ENCODE results near the gene ADAT3. TPM values are rescaled to one million over a fixed set of nuclear protein-coding genes. Genes with fewer than 3 reads are reported as not detected.
"Not testable (repeated sequence)": the region's sequence is repeated elsewhere in the genome, so short reads cannot be mapped to it uniquely, and the experiment has no call there.

ADAT3 gene
- total and polyA plus RNA-seq, 4 donors = 1.3 to 3.3 (median 2.1) TPM

- no peaks in the 10 kb centered on the region for H3K9me3 ChIP-seq (ENCODE audit: control insufficient read depth in 4 of 4, low read length in 3 of 4)
- peak overlapping the region; percentile 48 to 89 for H3K9ac ChIP-seq (ENCODE audit: low read depth in 1 of 2, low read length in 2 of 2)
- H3K4me3 ChIP-seq (ENCODE audit: low read depth in 1 of 3, low read length in 3 of 3) = peak overlapping the region; percentile 71 to 98 (median 83)
- WGBS = 4% methylated on average over 11 of the region's 11 CpGs
- peak overlapping the region; percentile 6 to 74 for H3K27ac ChIP-seq (ENCODE audit: low read depth in 1 of 2, low read length in 2 of 2)
- DNase-seq (ENCODE audit: low spot score) = no peak
- TF ChIP-seq JUND (IDR thresholded peaks at IDR 0.05) (no peak), FOXA2 (IDR thresholded peaks at IDR 0.05) (no peak), YY1 (IDR thresholded peaks at IDR 0.05) (no peak), RXRA (IDR thresholded peaks at IDR 0.05) (no peak), ZBTB33 (IDR thresholded peaks at IDR 0.05) (no peak), HNF4G (IDR thresholded peaks at IDR 0.05) (no peak), SP1 (IDR thresholded peaks at IDR 0.05) (no peak)
- H3K27me3 ChIP-seq (ENCODE audit: control insufficient read depth in 4 of 4, insufficient read depth in 4 of 4, low read length in 3 of 4) = no peaks in the 10 kb centered on the region
- peaks cover 1 to 34% (median 24%) of the 10 kb centered on the region in 4 donors for H3K4me1 ChIP-seq (ENCODE audit: control insufficient read depth in 4 of 4, insufficient read depth in 4 of 4, low read length in 3 of 4)
- peaks cover 0 to 4% (median 2%) of the 10 kb centered on the region in 4 donors for H3K36me3 ChIP-seq (ENCODE audit: control insufficient read depth in 4 of 4, insufficient read depth in 3 of 4, low read depth in 1 of 4, low read length in 3 of 4)
Measured at GRCh38 chr19:1884291-1884718, 20.9 kb upstream of the ADAT3 start.

GRCh38 chr19:1884719-1885334 is 20.4 kb upstream of the ADAT3 start:
- Histone ChIP-seq H3K9ac (ENCODE audit: low read depth in 1 of 2, low read length in 2 of 2) (peak overlapping the region; percentile 48 to 89), H3K4me1 (ENCODE audit: control insufficient read depth in 4 of 4, insufficient read depth in 4 of 4, low read length in 3 of 4) (peaks cover 1 to 34% (median 24%) of the 10 kb centered on the region in 4 donors), H3K4me3 (ENCODE audit: low read depth in 1 of 3, low read length in 3 of 3) (peak overlapping the region; percentile 71 to 98 (median 83)), H3K9me3 (ENCODE audit: control insufficient read depth in 4 of 4, low read length in 3 of 4) (no peaks in the 10 kb centered on the region), H3K36me3 (ENCODE audit: control insufficient read depth in 4 of 4, insufficient read depth in 3 of 4, low read depth in 1 of 4, low read length in 3 of 4) (peaks cover 0 to 4% (median 2%) of the 10 kb centered on the region in 4 donors), H3K27me3 (ENCODE audit: control insufficient read depth in 4 of 4, insufficient read depth in 4 of 4, low read length in 3 of 4) (no peaks in the 10 kb centered on the region), H3K27ac (ENCODE audit: low read depth in 1 of 2, low read length in 2 of 2) (peak overlapping the region; percentile 6 to 74)
- under 1% methylated on average over 56 of the region's 56 CpGs for WGBS
- TF ChIP-seq YY1 (IDR thresholded peaks at IDR 0.05) (peak; percentile 34), NR2F2 (IDR thresholded peaks at IDR 0.05) (no peak), FOXA1 (IDR thresholded peaks at IDR 0.05) (no peak)
- no peak for DNase-seq (ENCODE audit: low spot score)

GRCh38 chr19:1885398-1886119 is 19.6 kb upstream of the ADAT3 start, which contains the start of gene ABHD17A:
Gene ABHD17A (minus strand): TSS chr19:1885496. CDS start chr19:1881566, 3,930 bp downstream.
- TF ChIP-seq REST (IDR thresholded peaks at IDR 0.05) (peak; percentile 17), GABPA (IDR thresholded peaks at IDR 0.05 in 1 of 2, conservative IDR thresholded peaks at IDR 0.05 in 1 of 2) (peak; percentile 83 to 93), SP1 (IDR thresholded peaks at IDR 0.05) (peak; percentile 53)
- H3K27ac ChIP-seq (ENCODE audit: low read depth in 1 of 2, low read length in 2 of 2) = peak within 1 kb of the TSS; percentile 6 to 74

GRCh38 chr19:1886360-1886759 is 18.8 kb upstream of the ADAT3 start:
- peaks cover 1 to 28% (median 23%) of the 10 kb centered on the region in 4 donors for H3K4me1 ChIP-seq (ENCODE audit: control insufficient read depth in 4 of 4, insufficient read depth in 4 of 4, low read length in 3 of 4)
- H3K27me3 ChIP-seq (ENCODE audit: control insufficient read depth in 4 of 4, insufficient read depth in 4 of 4, low read length in 3 of 4); H3K9me3 ChIP-seq (ENCODE audit: control insufficient read depth in 4 of 4, low read length in 3 of 4); DNase-seq (ENCODE audit: low spot score); H3K9ac ChIP-seq (ENCODE audit: low read depth in 1 of 2, low read length in 2 of 2); H3K27ac ChIP-seq (ENCODE audit: low read depth in 1 of 2, low read length in 2 of 2); H3K4me3 ChIP-seq (ENCODE audit: low read depth in 1 of 3, low read length in 3 of 3); H3K36me3 ChIP-seq (ENCODE audit: control insufficient read depth in 4 of 4, insufficient read depth in 3 of 4, low read depth in 1 of 4, low read length in 3 of 4): not testable (repeated sequence)
- 93% methylated on average over 15 of the region's 15 CpGs for WGBS

More at GRCh38 chr19:1885398-1886119, 19.6 kb upstream of the ADAT3 start, which contains the start of gene ABHD17A:
- not testable (repeated sequence) for H3K27me3 ChIP-seq (ENCODE audit: control insufficient read depth in 4 of 4, insufficient read depth in 4 of 4, low read length in 3 of 4); H3K9me3 ChIP-seq (ENCODE audit: control insufficient read depth in 4 of 4, low read length in 3 of 4); H3K36me3 ChIP-seq (ENCODE audit: control insufficient read depth in 4 of 4, insufficient read depth in 3 of 4, low read depth in 1 of 4, low read length in 3 of 4)
- Histone ChIP-seq H3K4me3 (ENCODE audit: low read depth in 1 of 3, low read length in 3 of 3) (peak within 1 kb of the TSS; percentile 71 to 98 (median 83)), H3K4me1 (ENCODE audit: control insufficient read depth in 4 of 4, insufficient read depth in 4 of 4, low read length in 3 of 4) (peaks cover 1 to 32% (median 24%) of the 10 kb centered on the region in 4 donors), H3K9ac (ENCODE audit: low read depth in 1 of 2, low read length in 2 of 2) (peak within 1 kb of the TSS; percentile 48 to 89)
- 23% methylated on average over 46 of the region's 46 CpGs for WGBS
- peak; percentile 97 for DNase-seq (ENCODE audit: low spot score)
